AG04449 (cell line): ENCODE data around the gene C1QTNF12.

Experiments used
- CTCF ChIA-PET: fragments of 350-600 bp; formaldehyde crosslinking; extraction: SDS; loops from one replicate; lab custom pipeline; 2021; ENCODE audit warnings: antibody characterized with exemption; lab: Yijun Ruan, JAX
- POLR2A ChIA-PET: fragments of 400-600, 350-600 bp; formaldehyde crosslinking; extraction: SDS; loops from one replicate; lab custom pipeline; 2020; ENCODE audit warnings: antibody characterized with exemption, inconsistent platforms; lab: Yijun Ruan, JAX
- DNase-seq: peaks from one replicate; pipeline ENCODE4 v3.0.0-alpha.2; 2010; ENCODE audit warnings: low read depth, low spot score
- H3K4me3 ChIP-seq: 2 replicates; pipeline ENCODE4 v1.5.1; 2011; ENCODE audit warnings: low read depth, mild to moderate bottlenecking, control low read depth, low read length
- CTCF ChIP-seq: IDR thresholded peaks from one replicate; pipeline ENCODE4 v1.5.1; 2011; ENCODE audit warnings: mild to moderate bottlenecking, moderate library complexity, low read length, control low read depth, inconsistent platforms; ENCODE audit not compliant: insufficient read depth; ENCODE audit errors: missing control alignments

The C1QTNF12 gene

GRCh38 chr1:1259119-1259488, 12.6 kb upstream of the C1QTNF12 start:
- POLR2A ChIA-PET, result no interaction called here
- DNase-seq, result no peak
- CTCF ChIA-PET, result interaction anchor here (1.0 to 2.0 kb wide), 2 partner anchors 9 to 137 kb away, joined by 3 to 4 read pairs; no protein-coding TSS in a partner anchor
- no peak for TF ChIP-seq CTCF
- H3K4me3 ChIP-seq, result no peak overlapping the region

- no peak overlapping the region for H3K4me3 ChIP-seq
- ChIA-PET POLR2A (no interaction called here), CTCF (interaction anchor here (0.6 to 2.0 kb wide), 2 partner anchors 135 to 253 kb away, joined by 3 to 4 read pairs; no protein-coding TSS in a partner anchor)
- TF ChIP-seq CTCF, result no peak
- no peak for DNase-seq
Measured at GRCh38 chr1:1256956-1257871, 10.7 kb upstream of the C1QTNF12 start.

- no peak for TF ChIP-seq CTCF
- POLR2A ChIA-PET, result no interaction called here
- H3K4me3 ChIP-seq, result no peak overlapping the region
- CTCF ChIA-PET, result no interaction called here
- no peak for DNase-seq
Measured at GRCh38 chr1:1255611-1256010, 9.1 kb upstream of the C1QTNF12 start.

- TF ChIP-seq CTCF, result no peak
- POLR2A ChIA-PET, result no interaction called here
- H3K4me3 ChIP-seq, result no peak overlapping the region
- DNase-seq, result no peak
- CTCF ChIA-PET, result interaction anchor here (0.8 to 1.1 kb wide), 2 partner anchors 133 to 134 kb away, joined by 3 read pairs; no protein-coding TSS in a partner anchor
Measured at GRCh38 chr1:1255078-1255477, 8.6 kb upstream of the C1QTNF12 start.

- no peak for DNase-seq
- no peak overlapping the region for H3K4me3 ChIP-seq
- TF ChIP-seq CTCF, result no peak
- ChIA-PET CTCF (interaction anchor here (0.8 to 1.1 kb wide), 2 partner anchors 132 to 134 kb away, joined by 3 read pairs; no protein-coding TSS in a partner anchor), POLR2A (no interaction called here)
Measured at GRCh38 chr1:1254667-1254998, 8.1 kb upstream of the C1QTNF12 start.

- TF ChIP-seq CTCF, result no peak
- CTCF ChIA-PET, result interaction anchor here (0.8 to 1.1 kb wide), 2 partner anchors 132 to 133 kb away, joined by 3 read pairs; no protein-coding TSS in a partner anchor
- POLR2A ChIA-PET, result no interaction called here
- no peak overlapping the region for H3K4me3 ChIP-seq
- no peak for DNase-seq
Measured at GRCh38 chr1:1253972-1254666, 7.6 kb upstream of the C1QTNF12 start.
